ENCODE results near the gene GOSR1. TPM values are rescaled to one million over a fixed set of nuclear protein-coding genes. Genes with fewer than 3 reads are reported as not detected.
"Not testable (repeated sequence)": the region's sequence is repeated elsewhere in the genome, so short reads cannot be mapped to it uniquely, and the experiment has no call there.

The GOSR1 gene
- total RNA-seq, 1 donor, result 56.3 TPM

DNA sequence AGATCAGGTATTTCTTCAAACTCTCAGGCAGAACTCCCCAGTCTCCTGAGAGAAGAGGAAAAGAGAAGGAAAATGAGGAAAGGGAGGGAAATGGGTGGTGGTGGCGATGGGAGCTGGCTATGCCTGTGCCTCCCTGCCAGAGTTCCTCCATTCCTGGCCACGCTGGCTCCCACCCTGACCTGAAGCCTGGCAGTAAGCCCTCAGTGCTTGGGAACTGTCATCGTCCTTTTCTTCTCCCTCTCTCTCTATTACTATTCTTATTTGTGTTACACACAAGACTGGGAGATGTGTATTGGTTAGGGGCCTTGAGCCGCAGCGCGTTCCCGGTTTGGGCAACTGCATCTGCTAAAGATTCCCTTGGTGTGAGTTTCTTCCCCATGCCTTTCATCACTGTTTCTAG lies 44.6 kb downstream of the GOSR1 start:
- no peaks in the 10 kb centered on the region for H3K27me3 ChIP-seq (ENCODE audit: insufficient read depth, low read length)
- no peak overlapping the region for H3K4me3 ChIP-seq (ENCODE audit: low read length)
- no peaks in the 10 kb centered on the region for H3K9me3 ChIP-seq (ENCODE audit: low read depth, low read length)
- no peaks in the 10 kb centered on the region for H3K4me1 ChIP-seq (ENCODE audit: insufficient read depth, low read length)

- not testable (repeated sequence) for H3K9me3 ChIP-seq (ENCODE audit: low read depth, low read length); H3K4me1 ChIP-seq (ENCODE audit: insufficient read depth, low read length); H3K4me3 ChIP-seq (ENCODE audit: low read length); H3K27me3 ChIP-seq (ENCODE audit: insufficient read depth, low read length)
Measured at GRCh38 chr17:30523236-30523635, 46.0 kb downstream of the GOSR1 start.

DNA sequence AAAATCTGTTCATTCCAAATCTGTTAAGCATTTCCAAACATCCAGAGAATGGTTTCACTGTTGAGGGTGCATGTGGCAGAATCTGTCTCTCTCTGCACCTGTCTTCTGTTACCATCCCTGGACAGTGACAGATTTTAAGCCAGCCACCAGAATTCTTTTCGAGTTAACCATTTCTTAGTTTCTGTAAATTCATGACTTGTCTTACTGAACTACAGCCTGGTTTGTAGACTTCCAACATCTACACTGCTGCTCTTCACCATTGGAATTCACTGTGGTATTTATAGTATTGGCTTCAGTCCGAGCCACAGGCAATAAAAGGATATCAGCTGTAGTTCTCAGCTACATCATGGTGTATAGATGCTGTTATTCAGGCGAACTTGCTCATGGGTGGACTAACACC lies 47.6 kb downstream of the GOSR1 start:
- Histone ChIP-seq H3K4me1 (ENCODE audit: insufficient read depth, low read length) (no peaks in the 10 kb centered on the region), H3K9me3 (ENCODE audit: low read depth, low read length) (no peaks in the 10 kb centered on the region), H3K27me3 (ENCODE audit: insufficient read depth, low read length) (no peaks in the 10 kb centered on the region), H3K4me3 (ENCODE audit: low read length) (no peak overlapping the region)

GRCh38 chr17:30526401-30526800 lies 49.2 kb downstream of the GOSR1 start:
- Histone ChIP-seq H3K27me3 (ENCODE audit: insufficient read depth, low read length) (no peaks in the 10 kb centered on the region), H3K4me1 (ENCODE audit: insufficient read depth, low read length) (no peaks in the 10 kb centered on the region), H3K9me3 (ENCODE audit: low read depth, low read length) (no peaks in the 10 kb centered on the region), H3K4me3 (ENCODE audit: low read length) (no peak overlapping the region)

- not testable (repeated sequence) for H3K4me3 ChIP-seq (ENCODE audit: low read length); H3K4me1 ChIP-seq (ENCODE audit: insufficient read depth, low read length); H3K27me3 ChIP-seq (ENCODE audit: insufficient read depth, low read length); H3K9me3 ChIP-seq (ENCODE audit: low read depth, low read length)
Measured at GRCh38 chr17:30528701-30529100, 51.5 kb downstream of the GOSR1 start.

GRCh38 chr17:30530346-30531025 lies 53.3 kb downstream of the GOSR1 start:
- no peaks in the 10 kb centered on the region for H3K9me3 ChIP-seq (ENCODE audit: low read depth, low read length)

GRCh38 chr17:30532871-30533270 lies 55.7 kb downstream of the GOSR1 start:
- Histone ChIP-seq H3K4me3 (ENCODE audit: low read length) (no peak overlapping the region), H3K27me3 (ENCODE audit: insufficient read depth, low read length) (no peaks in the 10 kb centered on the region), H3K9me3 (ENCODE audit: low read depth, low read length) (no peaks in the 10 kb centered on the region), H3K4me1 (ENCODE audit: insufficient read depth, low read length) (no peaks in the 10 kb centered on the region)

More at GRCh38 chr17:30530346-30531025, 53.3 kb downstream of the GOSR1 start:
- no peaks in the 10 kb centered on the region for H3K4me1 ChIP-seq (ENCODE audit: insufficient read depth, low read length)
- H3K27me3 ChIP-seq (ENCODE audit: insufficient read depth, low read length), result no peaks in the 10 kb centered on the region
- no peak overlapping the region for H3K4me3 ChIP-seq (ENCODE audit: low read length)

DNA sequence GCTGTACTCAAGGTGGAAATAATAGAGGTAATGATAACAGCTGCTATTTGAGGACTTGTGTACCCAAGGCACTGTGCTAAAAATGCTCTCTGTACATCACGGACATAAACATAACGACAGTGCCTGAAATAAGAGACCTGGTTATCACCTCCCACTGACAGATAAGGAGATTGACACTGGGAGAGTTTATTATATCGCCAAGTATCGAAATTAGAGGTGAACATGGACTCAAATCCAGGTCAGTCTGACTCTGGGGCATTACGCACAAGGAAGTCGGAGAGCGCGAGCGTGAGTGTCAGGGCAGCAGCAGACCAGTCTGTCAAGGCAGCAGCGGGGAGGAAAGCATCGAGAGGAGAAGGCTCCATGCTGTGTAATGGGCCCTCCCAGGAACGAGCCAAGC lies 57.1 kb downstream of the GOSR1 start:
- Histone ChIP-seq H3K4me3 (ENCODE audit: low read length) (no peak overlapping the region), H3K9me3 (ENCODE audit: low read depth, low read length) (no peaks in the 10 kb centered on the region), H3K27me3 (ENCODE audit: insufficient read depth, low read length) (no peaks in the 10 kb centered on the region), H3K4me1 (ENCODE audit: insufficient read depth, low read length) (no peaks in the 10 kb centered on the region)

GRCh38 chr17:30534938-30535921 lies 58.0 kb downstream of the GOSR1 start:
- no peak overlapping the region for H3K4me3 ChIP-seq (ENCODE audit: low read length)
- no peaks in the 10 kb centered on the region for H3K4me1 ChIP-seq (ENCODE audit: insufficient read depth, low read length)
- no peaks in the 10 kb centered on the region for H3K9me3 ChIP-seq (ENCODE audit: low read depth, low read length)
- H3K27me3 ChIP-seq (ENCODE audit: insufficient read depth, low read length), result no peaks in the 10 kb centered on the region

GRCh38 chr17:30536846-30537245 lies 59.6 kb downstream of the GOSR1 start:
- not testable (repeated sequence) for H3K4me1 ChIP-seq (ENCODE audit: insufficient read depth, low read length); H3K9me3 ChIP-seq (ENCODE audit: low read depth, low read length); H3K27me3 ChIP-seq (ENCODE audit: insufficient read depth, low read length); H3K4me3 ChIP-seq (ENCODE audit: low read length)

DNA sequence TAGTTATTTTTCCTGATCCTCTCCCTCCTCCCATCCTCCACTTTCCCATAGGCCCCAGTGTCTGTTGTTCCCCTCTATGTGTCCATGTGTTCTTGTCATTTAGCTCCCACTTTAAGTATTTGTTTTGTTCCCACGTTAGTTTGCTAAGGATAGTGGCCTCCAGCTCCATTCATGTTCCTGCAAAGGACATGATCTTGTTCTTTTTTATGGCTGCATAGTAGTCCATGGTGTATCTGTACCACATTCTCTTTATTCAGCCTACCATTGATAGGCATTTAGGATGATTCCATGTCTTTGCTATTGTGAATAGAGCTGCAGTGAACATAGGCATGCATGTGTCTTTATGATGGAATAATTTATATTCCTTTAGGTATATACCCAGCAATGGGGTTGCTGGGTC lies 60.5 kb downstream of the GOSR1 start:
- H3K4me3 ChIP-seq (ENCODE audit: low read length); H3K9me3 ChIP-seq (ENCODE audit: low read depth, low read length); H3K27me3 ChIP-seq (ENCODE audit: insufficient read depth, low read length); H3K4me1 ChIP-seq (ENCODE audit: insufficient read depth, low read length): not testable (repeated sequence)

DNA sequence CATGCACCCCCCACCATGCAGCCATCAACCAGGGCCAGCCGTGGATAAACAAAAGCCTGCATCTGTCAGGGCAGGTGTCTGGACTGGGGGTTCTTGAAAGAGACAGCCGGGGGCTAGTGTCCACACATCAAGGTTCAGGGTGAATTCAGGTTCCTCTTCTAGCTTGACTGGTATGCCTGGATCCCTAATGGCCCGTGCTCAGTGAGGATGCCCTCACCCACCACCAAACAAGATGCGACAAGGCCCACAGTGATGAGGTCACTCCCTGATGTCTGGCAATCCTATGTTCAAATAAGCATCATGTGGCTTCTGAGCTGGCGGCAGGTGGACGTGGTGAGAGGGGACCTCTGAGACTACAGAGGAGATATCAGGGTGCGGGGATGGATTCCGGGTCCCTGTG lies 64.6 kb downstream of the GOSR1 start:
- Histone ChIP-seq H3K27me3 (ENCODE audit: insufficient read depth, low read length) (no peaks in the 10 kb centered on the region), H3K9me3 (ENCODE audit: low read depth, low read length) (no peaks in the 10 kb centered on the region), H3K4me3 (ENCODE audit: low read length) (no peak overlapping the region), H3K4me1 (ENCODE audit: insufficient read depth, low read length) (no peaks in the 10 kb centered on the region)

GRCh38 chr17:30543456-30543855 lies 66.2 kb downstream of the GOSR1 start:
- Histone ChIP-seq H3K4me1 (ENCODE audit: insufficient read depth, low read length) (no peaks in the 10 kb centered on the region), H3K4me3 (ENCODE audit: low read length) (no peak overlapping the region), H3K27me3 (ENCODE audit: insufficient read depth, low read length) (no peaks in the 10 kb centered on the region), H3K9me3 (ENCODE audit: low read depth, low read length) (no peaks in the 10 kb centered on the region)

DNA sequence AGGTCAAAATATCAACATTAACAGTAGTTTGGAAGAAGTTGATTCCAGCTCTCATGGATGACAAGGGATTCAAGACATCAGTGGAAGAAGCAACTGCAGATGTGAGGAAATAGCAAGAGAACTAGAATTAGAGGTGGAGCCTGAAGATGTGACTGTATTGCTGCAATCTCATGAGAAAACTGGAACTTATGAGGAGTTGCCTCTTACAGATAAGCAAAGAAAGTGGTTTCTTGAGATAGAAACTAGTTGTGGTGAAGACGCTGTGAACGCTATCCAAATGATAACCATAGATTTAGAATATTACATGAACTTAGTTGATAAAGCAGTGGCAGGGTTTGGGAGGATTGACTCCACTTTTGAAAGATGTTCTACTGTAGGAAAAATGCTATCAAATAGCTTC lies 67.8 kb downstream of the GOSR1 start:
- Histone ChIP-seq H3K4me3 (ENCODE audit: low read length) (no peak overlapping the region), H3K27me3 (ENCODE audit: insufficient read depth, low read length) (no peaks in the 10 kb centered on the region), H3K4me1 (ENCODE audit: insufficient read depth, low read length) (peaks cover 3% of the 10 kb centered on the region), H3K9me3 (ENCODE audit: low read depth, low read length) (no peaks in the 10 kb centered on the region)

GRCh38 chr17:30547778-30548573 lies 70.8 kb downstream of the GOSR1 start:
- Histone ChIP-seq H3K27me3 (ENCODE audit: insufficient read depth, low read length) (no peaks in the 10 kb centered on the region), H3K9me3 (ENCODE audit: low read depth, low read length) (no peaks in the 10 kb centered on the region), H3K4me1 (ENCODE audit: insufficient read depth, low read length) (peaks cover 16% of the 10 kb centered on the region), H3K4me3 (ENCODE audit: low read length) (no peak overlapping the region)
